Activated T-helper 1 cell treated with anti-CD3 and anti-CD28 coated beads, Interleukin-12 subunit alpha, Interleukin-12 subunit beta, Interleukin-2, Interleukin-4 antibody, amounts not matched to agents 30 ng/mL and 10 ng/mL and 1 ng/mL, durations not matched to agents 14 hours and 24 hours and 36 hours (primary cell): Measurements from ENCODE around the gene ATG4D. TPM values are rescaled to one million over a fixed set of nuclear protein-coding genes. Genes with fewer than 3 reads are reported as not detected.

ENCODE experiments used
- DNase-seq: peaks from one replicate; pipeline ENCODE4 v3.0.0; 2021; ENCODE audit warnings: low spot score
- H3K27ac Mint-ChIP-seq: one replicate; pipeline ENCODE4 v1.8.0; 2021; ENCODE audit warnings: mild to moderate bottlenecking, mixed read lengths
- H3K27me3 Mint-ChIP-seq: one replicate; pipeline ENCODE4 v1.8.0; 2022; ENCODE audit warnings: mild to moderate bottlenecking, moderate library complexity, mixed read lengths; ENCODE audit not compliant: insufficient read depth
- H3K36me3 Mint-ChIP-seq: one replicate; pipeline ENCODE4 v1.8.0; 2021; ENCODE audit warnings: low read depth, mixed read lengths
- H3K4me1 Mint-ChIP-seq: one replicate; pipeline ENCODE4 v1.8.0; 2021; ENCODE audit warnings: low read depth, mixed read lengths
- H3K4me3 Mint-ChIP-seq: one replicate; pipeline ENCODE4 v1.8.0; 2021; ENCODE audit warnings: mild to moderate bottlenecking, moderate library complexity, mixed read lengths
- H3K9me3 Mint-ChIP-seq: one replicate; pipeline ENCODE4 v1.8.0; 2021; ENCODE audit warnings: mixed read lengths
- intact Hi-C: fragments of 100-400 bp; cut with micrococcal nuclease; formaldehyde crosslinking; loops from one replicate; pipeline ENCODE4 v1.15.1; 2024
- total RNA-seq: library from RNA; stranded (reverse); gene quantifications from 2 replicates; pipeline ENCODE4 v1.2.3, GENCODE V29; 2022

Gene ATG4D
- 37.3 and 40.7 TPM in 2 replicates for total RNA-seq

GRCh38 chr19:10543420-10544241 is at the start of gene ATG4D:
Gene ATG4D (plus strand): TSS chr19:10543904. CDS start chr19:10544091, 187 bp downstream.
- intact Hi-C loops: loop anchor here (1.0 to 5.0 kb wide), 2 partner anchors 26 to 36 kb away; no protein-coding TSS in a partner anchor
- peaks cover 9% of the 10 kb centered on the region for H3K36me3 Mint-ChIP-seq
- H3K27ac Mint-ChIP-seq: peak within 1 kb of the TSS; percentile 82

GRCh38 chr19:10497371-10497770 is 46.3 kb upstream of the ATG4D start:
- Mint-ChIP-seq H3K4me3 (no peak overlapping the region), H3K36me3 (peaks cover 31% of the 10 kb centered on the region), H3K27ac (no peak overlapping the region), H3K27me3 (no peaks in the 10 kb centered on the region), H3K4me1 (peaks cover 30% of the 10 kb centered on the region), H3K9me3 (no peaks in the 10 kb centered on the region)
- DNase-seq: no peak
- intact Hi-C loops: no loop called here

More at GRCh38 chr19:10543420-10544241, at the start of gene ATG4D:
- Mint-ChIP-seq H3K27me3 (peaks cover 25% of the 10 kb centered on the region), H3K9me3 (no peaks in the 10 kb centered on the region), H3K4me1 (peaks cover 7% of the 10 kb centered on the region), H3K4me3 (peak within 1 kb of the TSS; percentile 85)
- DNase-seq: peak; percentile 71

GRCh38 chr19:10499550-10500246 is 44.0 kb upstream of the ATG4D start:
- Mint-ChIP-seq H3K27ac (no peak overlapping the region), H3K9me3 (no peaks in the 10 kb centered on the region), H3K4me3 (peak overlapping the region; percentile 94), H3K4me1 (peaks cover 30% of the 10 kb centered on the region), H3K36me3 (peaks cover 27% of the 10 kb centered on the region), H3K27me3 (no peaks in the 10 kb centered on the region)
- intact Hi-C loops: loop anchor here (5.0 kb wide), 2 partner anchors 37 to 198 kb away; no protein-coding TSS in a partner anchor
- no peak for DNase-seq

- DNase-seq: no peak
- Mint-ChIP-seq H3K27me3 (no peaks in the 10 kb centered on the region), H3K9me3 (no peaks in the 10 kb centered on the region), H3K4me3 (peak overlapping the region; percentile 94), H3K36me3 (peaks cover 27% of the 10 kb centered on the region), H3K4me1 (peaks cover 30% of the 10 kb centered on the region), H3K27ac (peak overlapping the region; percentile 77)
- intact Hi-C loops: loop anchor here (5.0 kb wide), 2 partner anchors 38 to 197 kb away; no protein-coding TSS in a partner anchor
These were observed 43.5 kb upstream of the ATG4D start for GRCh38 chr19:10500247-10500592.

GRCh38 chr19:10501971-10502523 is 41.7 kb upstream of the ATG4D start:
- Mint-ChIP-seq H3K36me3 (peaks cover 23% of the 10 kb centered on the region), H3K27ac (peak overlapping the region; percentile 88), H3K4me1 (peaks cover 36% of the 10 kb centered on the region), H3K4me3 (peak overlapping the region; percentile 94), H3K27me3 (no peaks in the 10 kb centered on the region), H3K9me3 (no peaks in the 10 kb centered on the region)
- peak; percentile 30 for DNase-seq
- intact Hi-C loops: loop anchor here (1.0 to 5.0 kb wide), 6 partner anchors 23 to 195 kb away; partner anchors contain the start of genes CDC37 and ILF3

- intact Hi-C loops: loop anchor here (1.0 to 5.0 kb wide), 6 partner anchors 23 to 195 kb away; partner anchors contain the start of genes CDC37 and ILF3
- H3K4me3 Mint-ChIP-seq: peak overlapping the region; percentile 94
These were observed 41.1 kb upstream of the ATG4D start for GRCh38 chr19:10502524-10503001.

GRCh38 chr19:10503002-10503789 is 40.5 kb upstream of the ATG4D start, which contains the start of gene KEAP1:
Gene KEAP1 (minus strand): TSS chr19:10503356. CDS start chr19:10500033, 3,323 bp downstream.
- peak within 1 kb of the TSS; percentile 98 for H3K27ac Mint-ChIP-seq
- H3K36me3 Mint-ChIP-seq: peaks cover 19% of the 10 kb centered on the region
- H3K4me1 Mint-ChIP-seq: peaks cover 31% of the 10 kb centered on the region
- peak within 1 kb of the TSS; percentile 94 for H3K4me3 Mint-ChIP-seq
- DNase-seq: no peak
- no peaks in the 10 kb centered on the region for H3K9me3 Mint-ChIP-seq
- H3K27me3 Mint-ChIP-seq: no peaks in the 10 kb centered on the region
- intact Hi-C loops: loop anchor here (5.0 kb wide), 2 partner anchors 41 to 194 kb away; no protein-coding TSS in a partner anchor

More at GRCh38 chr19:10502524-10503001, 41.1 kb upstream of the ATG4D start:
- no peaks in the 10 kb centered on the region for H3K27me3 Mint-ChIP-seq
- peak; percentile 92 for DNase-seq
- H3K36me3 Mint-ChIP-seq: peaks cover 19% of the 10 kb centered on the region
- H3K27ac Mint-ChIP-seq: peak overlapping the region; percentile 88
- H3K4me1 Mint-ChIP-seq: peaks cover 31% of the 10 kb centered on the region
- H3K9me3 Mint-ChIP-seq: no peaks in the 10 kb centered on the region

- Mint-ChIP-seq H3K4me3 (peak overlapping the region; percentile 53), H3K27me3 (no peaks in the 10 kb centered on the region), H3K9me3 (no peaks in the 10 kb centered on the region), H3K36me3 (peaks cover 5% of the 10 kb centered on the region), H3K27ac (peak overlapping the region; percentile 58), H3K4me1 (peaks cover 19% of the 10 kb centered on the region)
- intact Hi-C loops: loop anchor here (5.0 kb wide), 1 partner anchor 37 kb away; the partner anchor contains the start of gene ATG4D
- DNase-seq: peak; percentile 75
These were observed 38.0 kb upstream of the ATG4D start for GRCh38 chr19:10505583-10506229.

GRCh38 chr19:10508036-10508435 is 35.7 kb upstream of the ATG4D start:
- no peak overlapping the region for H3K27ac Mint-ChIP-seq
- H3K27me3 Mint-ChIP-seq: peaks cover 14% of the 10 kb centered on the region
- H3K4me3 Mint-ChIP-seq: no peak overlapping the region
- no peak for DNase-seq
- intact Hi-C loops: loop anchor here (5.0 kb wide), 1 partner anchor 34 kb away; the partner anchor contains the start of gene ATG4D
- H3K4me1 Mint-ChIP-seq: peaks cover 14% of the 10 kb centered on the region
- H3K9me3 Mint-ChIP-seq: no peaks in the 10 kb centered on the region
- H3K36me3 Mint-ChIP-seq: no peaks in the 10 kb centered on the region

- Mint-ChIP-seq H3K36me3 (no peaks in the 10 kb centered on the region), H3K4me1 (peaks cover 14% of the 10 kb centered on the region), H3K4me3 (peak overlapping the region; percentile 22), H3K9me3 (no peaks in the 10 kb centered on the region), H3K27me3 (peaks cover 20% of the 10 kb centered on the region), H3K27ac (peak overlapping the region; percentile 81)
- no peak for DNase-seq
- intact Hi-C loops: loop anchor here (5.0 kb wide), 1 partner anchor 34 kb away; the partner anchor contains the start of gene ATG4D
These were observed 35.0 kb upstream of the ATG4D start for GRCh38 chr19:10508707-10509106.

GRCh38 chr19:10510301-10510802 is 33.4 kb upstream of the ATG4D start:
- Mint-ChIP-seq H3K27me3 (peaks cover 29% of the 10 kb centered on the region), H3K27ac (no peak overlapping the region), H3K9me3 (no peaks in the 10 kb centered on the region), H3K4me3 (no peak overlapping the region), H3K4me1 (peaks cover 12% of the 10 kb centered on the region), H3K36me3 (no peaks in the 10 kb centered on the region)
- intact Hi-C loops: no loop called here
- peak; percentile 55 for DNase-seq
